Stimulated activated CD4-positive, alpha-beta T cell treated with anti-CD3 and anti-CD28 coated beads, Interleukin-15, amount 100 ng/mL, for 24 hours (primary cell): ENCODE results near the gene KCTD11.

Experiments used
- DNase-seq: peaks from one replicate; pipeline ENCODE4 v3.0.0-alpha.2; 2020

KCTD11 gene

GRCh38 chr17:7351665-7352502 lies at the start of gene KCTD11:
Gene KCTD11 (plus strand): TSS chr17:7352162.
- peak; percentile 88 for DNase-seq

GRCh38 chr17:7304179-7304578 lies 47.8 kb upstream of the KCTD11 start:
- DNase-seq = no peak

GRCh38 chr17:7306911-7307685 lies 44.9 kb upstream of the KCTD11 start, which contains the start of gene EIF5A:
Gene EIF5A (plus strand): TSS chr17:7307628. CDS start chr17:7309636, 2,008 bp downstream.
- peak; percentile 100 for DNase-seq

GRCh38 chr17:7307686-7308624 lies 44.0 kb upstream of the KCTD11 start:
- peak; percentile 60 for DNase-seq

- DNase-seq = peak; percentile 88
Observed at GRCh38 chr17:7308625-7309433, 43.1 kb upstream of the KCTD11 start.

GRCh38 chr17:7309628-7310027 lies 42.3 kb upstream of the KCTD11 start:
- DNase-seq = no peak

GRCh38 chr17:7311110-7311705 lies 40.8 kb upstream of the KCTD11 start:
- DNase-seq = no peak

- DNase-seq = no peak
Observed at GRCh38 chr17:7312432-7313087, 39.4 kb upstream of the KCTD11 start.

- peak; percentile 51 for DNase-seq
Observed at GRCh38 chr17:7313088-7313889, 38.7 kb upstream of the KCTD11 start.

GRCh38 chr17:7313890-7314718 lies 37.9 kb upstream of the KCTD11 start:
- DNase-seq = peak; percentile 45

GRCh38 chr17:7314719-7315569 lies 37.0 kb upstream of the KCTD11 start, which contains the start of gene GPS2:
Gene GPS2 (minus strand): TSS chr17:7315360. CDS start chr17:7315052, 308 bp downstream.
- DNase-seq = peak; percentile 96

- DNase-seq = no peak
Observed at GRCh38 chr17:7315570-7316235, 36.3 kb upstream of the KCTD11 start.

GRCh38 chr17:7317161-7317803 lies 34.7 kb upstream of the KCTD11 start:
- no peak for DNase-seq

- no peak for DNase-seq
Observed at GRCh38 chr17:7318121-7318860, 33.7 kb upstream of the KCTD11 start.

- DNase-seq = no peak
Observed at GRCh38 chr17:7321466-7321865, 30.5 kb upstream of the KCTD11 start.
